T-cell (primary cell): ENCODE results near the gene FAM98B. TPM values are rescaled to one million over a fixed set of nuclear protein-coding genes. Genes with fewer than 3 reads are reported as not detected.
A peak's percentile ranks its signal among the peaks of the same experiment; 100 is the strongest.

Experiments used
- ATAC-seq, 4 experiments: fragments of 200-7000 bp in 3 of 4; fragments of 150-1000 bp in 1 of 4; cut with Tn5 transposase; replicated peaks in 1 of 4; 1 replicate in 3 of 4; 2 replicates in 1 of 4; pipeline ENCODE4 v1.10.0; 2021; ENCODE audit warnings: moderate library complexity in 3 of 4, mild to moderate bottlenecking in 2 of 4, moderate number of reproducible peaks in 1 of 4
- CTCF ChIA-PET, 2 donors: fragments of 300-600 bp; sonication (Branson Sonifier 250); formaldehyde crosslinking; loops; one replicate each; lab custom pipeline; 2022; ENCODE audit warnings: antibody characterized with exemption in 2 of 2; lab: Charles Lee
- POLR2A ChIA-PET, 2 donors: fragments of 300-600 bp; sonication (Branson Sonifier 250); formaldehyde crosslinking; loops; one replicate each; lab custom pipeline; 2022; ENCODE audit warnings: antibody characterized with exemption in 2 of 2; lab: Charles Lee
- DNase-seq, 35 experiments: peaks; one replicate each; pipeline versions ENCODE4 v3.0.0 to v3.0.0-alpha.2; 2013 to 2023
- H3K27ac ChIP-seq: one replicate; pipeline ENCODE4 v1.5.1; 2013; ENCODE audit warnings: low read length
- H3K27me3 ChIP-seq, 2 experiments: replicated peaks in 1 of 2; 1 replicate in 1 of 2; 2 replicates in 1 of 2; pipeline versions ENCODE4 v1.6.1 to v1.7.0; 2013; ENCODE audit warnings: low read length in 1 of 2, mixed read lengths in 1 of 2; ENCODE audit not compliant: control insufficient read depth in 2 of 2, insufficient read depth in 2 of 2; ENCODE audit errors: extremely low read depth in 1 of 2
- H3K36me3 ChIP-seq, 2 donors: 1 replicate in 1 of 2; 2 replicates in 1 of 2; pipeline versions ENCODE4 v1.6.1 to v1.7.0; 2013; ENCODE audit warnings: low read length in 1 of 2; ENCODE audit not compliant: control insufficient read depth in 2 of 2, insufficient read depth in 1 of 2; ENCODE audit errors: extremely low read depth in 1 of 2
- H3K4me1 ChIP-seq, 2 experiments: 1 replicate in 1 of 2; 2 replicates in 1 of 2; pipeline versions ENCODE4 v1.6.1 to v1.7.0; 2013; ENCODE audit warnings: low read length in 2 of 2, mixed read lengths in 1 of 2; ENCODE audit not compliant: insufficient read depth in 2 of 2, control insufficient read depth in 1 of 2; ENCODE audit errors: extremely low read depth in 1 of 2
- H3K4me3 ChIP-seq, 2 donors: 1 replicate in 1 of 2; 2 replicates in 1 of 2; pipeline versions ENCODE4 v1.5.1 to v1.7.0; 2013; ENCODE audit warnings: mild to moderate bottlenecking in 2 of 2, low read length in 1 of 2, moderate library complexity in 1 of 2; ENCODE audit not compliant: control insufficient read depth in 1 of 2; ENCODE audit errors: extremely low read depth in 1 of 2
- H3K9me3 ChIP-seq: 2 replicates; pipeline ENCODE4 v1.7.0; 2013
- H3K27ac Mint-ChIP-seq, 2 donors: one replicate each; pipeline ENCODE4 v1.8.0; 2020 to 2021; ENCODE audit warnings: mild to moderate bottlenecking in 2 of 2, mixed read lengths in 2 of 2
- H3K27me3 Mint-ChIP-seq, 2 donors: one replicate each; pipeline ENCODE4 v1.8.0; 2021 to 2022; ENCODE audit warnings: mixed read lengths in 2 of 2
- H3K36me3 Mint-ChIP-seq: one replicate; pipeline ENCODE4 v1.8.0; 2021; ENCODE audit warnings: mixed read lengths
- H3K4me1 Mint-ChIP-seq, 3 donors: one replicate each; pipeline ENCODE4 v1.8.0; 2020 to 2022; ENCODE audit warnings: mixed read lengths in 3 of 3, mild to moderate bottlenecking in 1 of 3
- H3K4me3 Mint-ChIP-seq, 3 donors: one replicate each; pipeline ENCODE4 v1.8.0; 2020 to 2022; ENCODE audit warnings: mild to moderate bottlenecking in 3 of 3, mixed read lengths in 3 of 3, moderate library complexity in 3 of 3
- H3K9me3 Mint-ChIP-seq, 3 donors: one replicate each; pipeline ENCODE4 v1.8.0; 2020 to 2022; ENCODE audit warnings: mixed read lengths in 3 of 3
- WGBS: methylation state at CpG from one replicate; pipeline ENCODE4 v1.1.5; 2013; ENCODE audit warnings: missing lambda C conversion rate; ENCODE audit not compliant: insufficient coverage; 5-methylcytosine and 5-hydroxymethylcytosine counted together
- total RNA-seq, 35 experiments: library from RNA in 6 of 35; stranded (reverse) in 6 of 35; fragments of 120-200 nt in 1 of 35; gene quantifications; one replicate each; pipeline versions ENCODE4 v1.2.1 to v1.2.4 and lab custom pipeline; 2013 to 2026

FAM98B gene
- total RNA-seq, 5 donors from 2014 or later (not counting 1 experiment from before 2014, with no cell fraction given) = 15.1 to 24.4 (median 20.6) TPM

DNA sequence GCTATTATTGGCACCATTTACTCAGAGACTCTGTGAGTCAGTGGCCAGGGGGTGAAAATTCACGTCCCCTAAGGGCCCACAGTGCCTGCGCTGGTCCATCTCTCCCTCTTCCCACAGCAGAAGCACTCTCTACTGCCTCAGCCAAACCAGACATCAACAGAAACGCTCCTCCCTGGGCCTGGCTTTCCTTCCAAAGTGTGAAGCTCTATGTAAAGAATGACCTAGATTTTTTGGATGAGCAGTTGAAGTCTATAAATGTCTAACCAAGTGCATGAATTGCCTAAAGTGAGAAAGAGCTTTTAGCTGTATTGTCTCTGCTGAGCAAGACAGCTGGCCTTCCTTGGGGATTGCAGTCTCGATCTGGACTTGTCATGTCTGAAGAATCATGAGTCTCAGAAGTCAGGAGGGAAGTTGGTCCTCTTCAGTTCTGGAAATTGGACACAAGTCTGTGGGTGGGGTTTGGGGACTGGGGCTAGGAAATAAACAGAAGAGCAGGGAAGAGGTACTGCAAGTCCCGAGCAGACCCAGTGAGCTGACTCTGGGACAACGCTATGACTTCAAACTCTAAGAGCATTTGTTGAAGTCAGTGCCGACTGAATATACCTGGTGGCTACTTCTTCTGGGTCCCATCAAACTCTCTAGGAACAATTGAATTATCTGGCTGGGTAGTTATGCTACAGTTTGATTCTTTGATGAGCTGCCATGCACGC is 81.7 kb downstream of the FAM98B start:
- H3K4me3 ChIP-seq = peak overlapping the region in 1 of 2 donors; percentile 15
- no peak overlapping the region for H3K27ac ChIP-seq
- 100% methylated on average over 4 of the region's 8 CpGs for WGBS
- no peaks in the 10 kb centered on the region for H3K9me3 Mint-ChIP-seq
- peak overlapping the region; percentile 91 to 97 for H3K27ac Mint-ChIP-seq
- ChIA-PET POLR2A (interaction anchor here in 1 of 2 donors (0.7 to 0.8 kb wide), 3 partner anchors 11 to 106 kb away, joined by 3 to 4 read pairs (median 3); no protein-coding TSS in a partner anchor), CTCF (interaction anchor here (0.6 to 4.2 kb wide), 9 partner anchors 20 to 164 kb away, joined by 3 to 19 read pairs (median 5); partner anchors contain the start of gene RASGRP1 (in 1 of the 2))
- DNase-seq = no peak
- H3K36me3 ChIP-seq = peaks cover 0 to 40% of the 10 kb centered on the region in 2 donors
- H3K4me1 ChIP-seq = peaks cover 77 to 79% of the 10 kb centered on the region in 2 experiments
- ATAC-seq = no peak
- peaks cover 98 to 99% (median 99%) of the 10 kb centered on the region in 3 donors for H3K4me1 Mint-ChIP-seq
- peak overlapping the region in 1 of 3 donors; percentile 40 for H3K4me3 Mint-ChIP-seq
- no peaks in the 10 kb centered on the region for H3K9me3 ChIP-seq
- H3K27me3 Mint-ChIP-seq = no peaks in the 10 kb centered on the region
- peaks cover 52% of the 10 kb centered on the region for H3K36me3 Mint-ChIP-seq
- H3K27me3 ChIP-seq = no peaks in the 10 kb centered on the region

DNA sequence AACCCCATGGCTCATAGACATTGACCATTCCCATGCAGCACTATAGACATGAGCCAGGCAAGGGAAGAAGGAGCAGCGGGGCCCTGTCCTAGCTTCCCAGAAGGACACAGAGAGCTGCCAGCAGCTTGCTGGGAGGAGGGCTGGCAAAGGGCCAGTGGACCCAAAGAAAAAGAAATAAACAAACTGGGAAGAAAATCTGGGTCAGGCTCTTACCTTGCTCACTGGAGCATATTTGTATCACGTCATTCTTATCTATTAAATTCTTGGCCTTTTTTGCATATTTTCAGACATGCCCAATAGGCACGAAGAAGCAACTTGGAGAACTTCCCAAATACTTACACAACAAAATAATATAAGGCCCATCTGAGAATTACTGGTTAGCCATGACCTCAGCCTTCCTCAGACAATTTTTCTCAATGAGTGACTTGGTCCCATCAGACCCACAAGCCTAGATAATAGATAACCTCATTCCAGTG is 82.3 kb downstream of the FAM98B start:
- H3K36me3 Mint-ChIP-seq = peaks cover 49% of the 10 kb centered on the region
- H3K4me1 ChIP-seq = peaks cover 78 to 81% of the 10 kb centered on the region in 2 experiments
- H3K27ac ChIP-seq = no peak overlapping the region
- H3K9me3 ChIP-seq = no peaks in the 10 kb centered on the region
- H3K4me1 Mint-ChIP-seq = peaks cover 98 to 99% (median 98%) of the 10 kb centered on the region in 3 donors
- H3K36me3 ChIP-seq = peaks cover 0 to 35% of the 10 kb centered on the region in 2 donors
- H3K4me3 ChIP-seq = peak overlapping the region in 1 of 2 donors; percentile 15
- ChIA-PET CTCF (interaction anchor here in 1 of 2 donors (2.2 kb wide), 1 partner anchor 148 kb away, joined by 6 read pairs; no protein-coding TSS in a partner anchor), POLR2A (interaction anchor here in 1 of 2 donors (0.8 kb wide), 2 partner anchors 12 to 105 kb away, joined by 3 to 4 read pairs; no protein-coding TSS in a partner anchor)
- WGBS = 92% methylated on average over 2 of the region's 3 CpGs
- peak overlapping the region; percentile 91 to 97 for H3K27ac Mint-ChIP-seq
- no peak for ATAC-seq
- H3K4me3 Mint-ChIP-seq = peak overlapping the region in 1 of 3 donors; percentile 27
- H3K27me3 ChIP-seq = no peaks in the 10 kb centered on the region
- DNase-seq = no peak
- no peaks in the 10 kb centered on the region for H3K9me3 Mint-ChIP-seq
- H3K27me3 Mint-ChIP-seq = no peaks in the 10 kb centered on the region

Other genes starting within 250 kb of the FAM98B start
- under 1 TPM; 0.13 to 0.72 (median 0.39) TPM for gene SPRED1, start 201.3 kb upstream of the FAM98B start, total RNA-seq
- gene RASGRP1, start 110.7 kb downstream of the FAM98B start, total RNA-seq = 100 to 1,000 TPM; 118 to 148 (median 131) TPM